A549 (cell line): ENCODE results near the gene MPC1L.

Experiments
- EP300 ChIP-seq, 2 experiments: fragments of >200 bp; sonication (Bioruptor Twin); formaldehyde crosslinking; IDR thresholded peaks; 2 replicates in 1 of 2; 3 replicates in 1 of 2; pipeline ENCODE4 v1.6.1; 2016 to 2017
- REST ChIP-seq: fragments of 200-600 bp; sonication (generic); IDR thresholded peaks from 2 replicates; pipeline ENCODE4 v1.6.1; 2016; ENCODE audit warnings: antibody characterized with exemption, mild to moderate bottlenecking, moderate library complexity

GRCh38 chrX:40617566-40617965, 5.7 kb upstream of the MPC1L start:
- TF ChIP-seq EP300 (IDR thresholded peaks at IDR 0.05) (no peak), REST (no peak)
